Hindlimb muscle (tissue), 1 donor: Measurements from ENCODE around the gene ESYT2. TPM values are rescaled to one million over a fixed set of nuclear protein-coding genes. Genes with fewer than 3 reads are reported as not detected.

Experiments
- DNase-seq: peaks from one replicate; pipeline ENCODE4 v3.0.0-alpha.2; 2013
- polyA plus RNA-seq: library from polyadenylated mRNA; unstranded; fragments of 120-200 nt; gene quantifications from one replicate; pipeline ENCODE4 v1.2.1, GENCODE V29; 2013; ENCODE audit not compliant: insufficient read length

The ESYT2 gene
- polyA plus RNA-seq, 1 donor, result 31.7 TPM

DNA sequence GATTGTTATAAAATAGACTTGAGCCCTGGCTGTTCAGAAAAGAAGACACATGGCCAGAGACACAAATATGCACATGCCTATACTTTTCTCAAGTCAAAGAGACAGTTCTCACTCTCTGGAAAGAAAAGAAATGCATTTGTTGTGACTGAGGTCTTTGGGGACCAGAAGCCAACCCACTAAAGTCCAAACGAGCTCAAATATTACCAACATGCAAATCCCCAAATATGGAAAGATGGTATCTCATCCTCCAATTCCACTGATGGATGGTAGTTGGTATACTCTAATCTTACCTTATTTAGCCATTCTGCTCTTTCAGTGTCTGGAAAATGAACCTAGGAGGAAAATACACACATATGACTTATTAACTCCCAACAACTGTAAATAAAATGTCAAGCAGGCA, 30.6 kb downstream of the ESYT2 start:
- no peak for DNase-seq

DNA sequence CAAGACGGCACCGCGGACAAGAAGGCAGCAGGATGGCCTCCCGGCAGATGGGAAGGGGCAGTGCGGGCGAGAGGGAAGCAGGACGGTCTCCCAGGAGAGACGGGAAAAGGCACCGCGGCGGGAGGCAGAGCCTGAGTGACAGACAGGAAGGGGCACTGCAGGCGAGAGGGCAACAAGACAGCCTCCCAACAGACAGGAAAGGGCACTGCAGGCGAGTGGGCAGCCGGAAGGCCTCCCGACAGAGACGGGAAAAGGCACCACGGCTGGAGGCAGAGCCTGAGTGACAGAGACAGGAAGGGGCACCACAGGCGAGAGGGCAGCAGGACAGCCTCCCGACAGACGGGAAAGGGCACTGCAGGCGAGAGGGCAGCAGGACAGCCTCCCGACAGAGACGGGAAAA, 32.6 kb downstream of the ESYT2 start:
- DNase-seq, result no peak

DNA sequence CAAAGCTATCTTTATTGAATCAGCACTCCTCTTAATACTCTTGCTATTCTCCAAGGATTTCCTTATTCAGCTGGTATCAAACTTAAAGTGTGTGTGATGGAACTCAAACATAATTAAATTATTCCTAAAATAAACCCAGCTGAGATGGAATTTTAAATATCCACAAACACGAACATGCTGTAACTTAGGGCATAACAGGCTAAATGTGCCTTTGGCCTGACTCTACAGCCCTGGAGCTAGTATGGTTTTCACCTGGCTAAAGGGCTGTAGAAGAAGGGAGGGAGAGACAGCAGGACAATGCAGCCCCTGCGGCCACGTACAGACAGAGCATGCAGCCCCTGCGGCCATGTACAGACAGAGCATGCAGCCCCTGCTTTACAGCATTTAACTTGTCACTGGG, 34.0 kb downstream of the ESYT2 start:
- no peak for DNase-seq

DNA sequence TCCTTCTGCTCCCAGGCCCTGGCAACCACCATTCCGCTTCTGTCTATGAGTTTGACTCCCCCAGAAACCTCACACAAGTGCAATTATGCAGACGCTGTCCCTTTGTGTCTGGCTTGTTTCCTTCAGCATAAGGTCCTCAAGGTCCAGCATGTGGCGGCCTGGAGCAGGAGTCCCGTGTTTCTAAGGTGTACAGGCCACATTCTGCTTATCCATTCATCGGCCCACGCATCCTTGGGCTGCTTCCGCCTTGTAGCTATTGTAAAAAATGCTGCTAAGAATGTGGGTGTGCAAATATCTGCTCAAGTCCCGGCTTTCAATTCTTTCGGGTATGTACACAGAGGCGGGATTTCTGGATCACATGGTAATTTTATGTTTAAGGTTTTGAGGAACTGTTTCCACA, 38.2 kb downstream of the ESYT2 start:
- no peak for DNase-seq

DNA sequence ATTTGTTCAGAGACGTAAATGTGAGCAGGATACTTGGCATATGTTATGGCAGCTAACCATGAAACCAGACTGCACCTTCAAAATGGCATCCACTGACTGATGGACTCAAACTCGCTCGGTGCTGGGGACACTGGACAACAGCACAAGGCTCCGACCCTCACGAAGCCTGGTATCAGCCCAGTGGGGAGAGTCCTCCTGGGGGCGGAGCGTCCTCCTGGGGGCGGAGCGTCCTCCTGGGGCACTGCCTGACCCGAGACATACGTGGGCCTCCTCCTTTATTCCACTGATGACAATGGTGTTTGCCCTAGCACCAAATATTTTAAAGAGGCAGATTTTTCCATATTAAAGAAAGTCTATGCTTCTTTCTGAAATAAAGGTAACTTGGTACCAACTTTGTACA, 39.5 kb downstream of the ESYT2 start:
- no peak for DNase-seq

DNA sequence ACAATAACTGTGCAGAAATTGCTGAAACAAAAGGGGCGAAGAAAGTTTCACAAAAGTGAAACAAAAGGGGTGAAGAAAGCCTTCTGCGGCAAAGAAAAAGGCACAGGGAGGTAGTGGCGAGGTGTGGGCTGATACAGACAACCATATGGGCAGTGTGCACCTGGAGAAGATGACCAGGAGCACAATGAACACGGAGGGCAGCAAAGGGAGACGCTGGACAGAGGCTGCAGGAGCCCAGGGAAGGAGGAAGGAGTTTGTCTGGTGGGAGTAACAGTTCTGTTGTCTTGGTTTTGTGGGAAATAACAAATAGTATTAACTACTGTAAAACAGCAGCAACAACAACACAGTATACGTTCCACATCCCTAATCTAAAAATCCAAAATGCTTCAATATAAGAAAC, 42.4 kb downstream of the ESYT2 start:
- DNase-seq, result no peak

DNA sequence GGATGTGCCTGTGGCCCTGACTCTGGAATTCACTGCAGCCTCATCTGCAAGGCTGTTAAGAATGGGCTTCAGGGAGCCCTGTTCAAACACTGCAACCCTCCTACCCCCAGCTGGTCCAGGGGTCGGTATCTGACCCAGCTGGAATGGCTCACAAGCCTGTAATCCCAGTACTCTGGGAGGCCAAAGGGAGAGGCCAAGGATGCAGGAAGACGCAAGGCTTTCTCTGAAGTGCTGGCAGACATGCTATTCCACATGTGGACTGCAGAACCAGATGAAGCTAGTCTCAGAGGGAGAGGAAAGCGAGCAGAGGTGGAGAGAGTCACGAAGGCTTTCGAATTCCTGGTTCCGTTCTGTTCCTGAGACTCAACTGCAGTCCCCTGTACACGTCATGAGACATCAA, 45.0 kb downstream of the ESYT2 start:
- DNase-seq, result peak; percentile 45

DNA sequence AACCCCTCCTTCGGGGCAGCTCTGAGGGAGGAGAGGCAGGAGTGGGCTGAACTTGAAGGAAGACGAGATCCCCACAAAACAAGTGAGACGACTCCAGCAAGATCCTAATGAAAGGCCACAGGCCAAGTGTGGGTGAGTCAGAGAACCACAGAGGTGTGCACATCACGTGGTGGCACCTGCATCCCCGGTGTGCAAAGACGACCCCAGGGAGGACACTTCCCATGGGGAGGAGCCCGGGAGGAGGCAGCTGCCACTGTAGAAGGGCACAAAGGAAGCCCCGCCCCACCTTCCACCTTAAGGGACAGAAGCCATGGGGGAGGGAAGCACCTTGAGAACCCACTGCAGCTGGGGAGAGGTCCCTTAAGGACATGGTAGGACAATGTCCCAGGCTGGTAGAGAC, 45.7 kb downstream of the ESYT2 start:
- no peak for DNase-seq

DNA sequence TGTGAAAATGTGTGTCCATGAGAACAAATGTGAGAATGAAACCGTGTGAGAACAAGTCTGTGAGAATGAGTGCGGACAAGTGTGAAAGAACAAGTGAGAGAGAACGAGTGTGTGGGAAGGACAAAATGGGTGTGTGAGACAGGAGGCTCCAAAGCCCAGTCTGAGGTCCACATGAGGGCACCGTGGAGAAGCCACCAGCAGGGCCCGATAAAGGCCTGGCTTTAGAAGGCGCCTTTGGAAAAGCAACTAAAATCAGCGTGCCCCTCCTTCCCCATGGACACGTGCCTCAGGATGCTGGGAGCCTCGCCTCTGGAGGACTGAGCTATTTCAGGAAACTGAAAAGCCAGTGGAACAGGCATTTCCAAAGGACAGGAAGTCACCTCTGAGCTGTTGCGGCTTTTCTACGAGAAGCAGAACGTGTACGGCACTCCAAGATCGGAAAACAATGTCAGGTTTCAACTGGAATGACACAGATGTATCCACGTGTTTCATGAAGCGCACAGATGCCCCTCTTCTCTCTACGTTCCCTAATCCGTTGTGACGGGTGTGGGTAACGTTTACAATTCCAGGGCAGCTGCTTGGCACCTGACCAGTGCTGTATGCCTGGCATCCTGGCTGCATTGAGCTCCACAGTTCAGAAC, 46.4 kb downstream of the ESYT2 start:
- DNase-seq, result peak; percentile 32

DNA sequence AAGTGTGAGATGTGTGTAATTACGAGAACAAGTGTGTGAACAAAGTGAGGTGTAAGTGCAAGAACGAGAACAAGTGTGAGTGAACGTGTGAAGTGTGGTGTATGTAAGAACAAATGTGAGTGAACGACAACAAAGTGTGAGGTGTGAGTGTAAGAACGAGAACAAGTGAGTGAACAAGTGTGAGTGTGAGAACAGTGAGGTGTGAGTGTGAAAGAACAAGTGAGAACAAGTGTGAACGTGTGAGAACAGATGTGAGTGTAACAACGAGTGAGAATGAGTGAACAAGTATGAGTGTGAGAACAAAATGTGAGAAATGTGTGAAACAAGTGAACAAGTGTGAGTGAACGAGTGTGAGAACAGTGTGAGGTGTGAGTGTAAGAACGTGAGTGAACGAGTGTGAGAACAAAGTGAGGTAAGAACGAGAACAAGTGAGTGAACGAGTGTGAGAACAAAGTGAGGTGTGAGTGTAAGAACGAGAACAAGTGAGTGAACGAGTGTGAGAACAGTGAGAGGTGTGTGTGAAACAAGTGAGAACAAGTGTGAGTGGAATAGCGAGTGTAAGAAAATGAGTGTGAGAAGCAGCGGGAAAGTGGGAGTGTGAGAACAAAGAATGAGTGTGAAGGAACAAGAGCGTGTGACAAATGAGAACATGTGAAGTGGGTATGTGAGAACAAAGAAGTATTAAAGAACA, 47.2 kb downstream of the ESYT2 start:
- no peak for DNase-seq

DNA sequence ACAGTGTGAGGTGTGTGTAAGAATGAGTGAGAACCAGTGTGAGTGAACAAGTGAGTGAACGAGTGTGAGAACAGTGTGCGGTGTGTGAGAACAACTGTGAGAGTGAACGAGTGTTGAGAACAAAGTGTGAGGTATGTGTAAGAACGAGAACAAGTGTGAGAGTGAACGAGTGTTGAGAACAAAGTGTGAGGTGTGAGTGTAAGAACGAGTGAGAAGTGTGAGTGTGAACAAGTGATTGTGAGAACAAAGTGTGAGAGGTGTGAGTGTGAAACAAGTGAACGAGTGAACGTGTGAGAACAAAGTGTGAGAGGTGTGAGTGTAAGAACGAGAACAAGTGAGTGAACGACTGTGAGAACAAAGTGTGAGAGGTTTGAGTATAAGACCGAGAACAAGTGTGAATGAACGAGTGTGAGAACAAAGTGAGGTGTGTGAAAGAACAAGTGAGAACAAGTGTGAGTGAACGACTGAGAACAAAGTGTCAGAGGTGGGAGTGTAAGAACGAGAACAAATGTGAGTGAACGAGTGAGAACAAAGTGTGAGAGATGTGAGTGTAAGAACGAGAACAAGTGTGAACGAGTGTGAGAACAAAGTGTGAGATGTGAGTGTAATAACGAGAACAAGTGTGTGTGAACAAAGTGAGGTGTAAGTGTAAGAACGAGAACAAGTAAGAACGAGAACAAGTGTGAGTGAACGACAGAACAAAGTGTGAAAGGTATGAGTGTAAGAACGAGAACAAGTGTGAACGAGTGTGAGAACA, 47.9 kb downstream of the ESYT2 start:
- DNase-seq, result no peak

DNA sequence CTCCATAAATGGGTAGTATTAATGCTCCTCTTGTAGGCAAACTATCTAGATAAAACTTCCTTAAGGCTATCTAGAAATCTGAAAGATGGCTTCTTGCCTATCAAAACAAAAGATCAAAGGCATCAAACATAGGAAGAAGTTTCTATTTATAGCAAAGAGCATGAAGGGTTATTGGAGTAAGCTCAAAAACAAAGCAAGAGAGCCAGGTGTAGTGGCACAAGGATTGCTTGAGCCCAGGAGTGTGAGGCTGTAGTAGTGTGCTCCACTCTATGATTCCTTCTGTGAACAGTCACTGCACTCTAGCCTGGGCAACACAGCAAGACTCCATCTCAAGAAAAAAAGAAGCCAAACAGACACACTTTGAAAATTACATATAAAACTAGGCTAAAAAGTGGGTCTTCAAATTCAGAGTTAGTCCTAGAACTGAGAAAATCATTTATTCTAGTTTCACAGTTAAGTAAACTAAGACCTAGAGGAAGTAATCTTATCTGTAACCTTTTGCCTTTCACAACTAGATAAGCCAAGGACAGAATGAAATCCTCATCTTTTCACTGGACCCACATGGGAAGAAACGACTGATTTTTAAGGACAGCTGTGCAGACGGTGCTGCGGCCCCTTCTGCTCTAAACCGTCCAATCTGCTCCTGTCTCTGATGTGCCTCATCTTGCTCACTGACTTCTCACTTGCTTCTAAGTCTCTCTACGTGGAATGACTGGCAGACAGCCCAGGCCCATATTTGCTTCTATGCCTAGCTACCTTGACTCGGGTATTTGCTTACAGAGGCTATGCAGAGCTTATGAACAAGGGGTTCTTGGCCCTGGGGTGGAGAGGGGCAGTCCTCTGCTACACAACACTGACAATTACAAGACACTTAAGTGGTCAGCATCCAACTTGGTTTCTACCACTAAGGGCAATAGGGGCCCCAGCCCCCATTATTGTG, 50.0 kb downstream of the ESYT2 start:
- no peak for DNase-seq

DNA sequence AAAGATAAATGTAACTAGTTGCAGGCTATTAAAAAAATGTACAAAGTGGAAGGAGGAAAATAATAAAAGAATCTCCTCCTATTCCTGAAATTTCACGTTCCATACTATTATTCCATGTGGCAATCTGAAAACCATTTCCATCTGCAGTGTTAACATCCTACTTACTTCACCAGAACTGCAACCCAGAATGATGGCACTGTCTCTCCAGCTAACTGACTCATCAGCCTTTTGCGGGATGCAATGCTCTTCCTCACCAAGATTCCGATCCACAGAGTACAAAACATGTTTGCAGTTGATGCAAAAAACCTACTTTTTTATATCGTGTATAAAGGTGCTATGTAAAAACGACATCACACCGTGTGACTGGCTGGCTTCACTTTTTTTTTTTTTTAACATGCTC, 50.8 kb downstream of the ESYT2 start:
- no peak for DNase-seq

DNA sequence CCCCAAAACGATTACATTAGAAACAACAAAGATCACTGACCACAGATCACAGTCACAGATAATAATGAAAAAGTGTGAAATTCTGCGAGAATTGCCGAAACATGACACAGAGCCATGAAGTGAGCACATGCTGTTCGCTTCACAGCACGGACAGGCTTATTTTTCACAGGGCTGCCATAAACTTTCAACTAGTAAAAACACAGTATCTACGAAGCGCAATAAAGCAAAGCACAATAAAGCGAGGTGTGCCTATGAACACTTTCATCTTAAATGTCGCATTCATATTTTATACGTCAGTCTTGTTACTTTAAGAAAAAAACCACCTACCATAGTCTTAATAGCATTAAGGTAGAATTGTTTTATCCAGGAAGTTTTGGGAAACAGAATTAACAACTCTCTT, 51.5 kb downstream of the ESYT2 start:
- DNase-seq, result no peak

DNA sequence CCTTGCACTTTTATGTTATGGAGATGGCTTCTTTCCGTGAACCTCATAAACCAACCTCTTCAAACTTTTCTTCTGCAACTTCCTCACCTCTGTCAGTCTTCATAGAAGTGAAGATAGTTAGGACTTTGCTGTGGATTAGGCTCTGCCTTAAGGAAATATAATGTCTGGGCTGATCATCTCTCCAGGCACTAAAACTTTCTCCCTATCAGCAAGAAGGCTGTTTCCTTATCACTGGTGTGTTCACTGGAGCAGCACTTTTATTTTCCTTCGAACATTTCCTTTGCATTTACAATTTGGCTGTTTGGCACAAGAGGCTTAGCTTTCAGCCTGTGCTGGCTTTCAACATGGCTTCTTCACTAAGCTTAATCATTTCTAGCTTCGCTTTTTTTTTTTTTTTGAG, 52.8 kb downstream of the ESYT2 start:
- no peak for DNase-seq

DNA sequence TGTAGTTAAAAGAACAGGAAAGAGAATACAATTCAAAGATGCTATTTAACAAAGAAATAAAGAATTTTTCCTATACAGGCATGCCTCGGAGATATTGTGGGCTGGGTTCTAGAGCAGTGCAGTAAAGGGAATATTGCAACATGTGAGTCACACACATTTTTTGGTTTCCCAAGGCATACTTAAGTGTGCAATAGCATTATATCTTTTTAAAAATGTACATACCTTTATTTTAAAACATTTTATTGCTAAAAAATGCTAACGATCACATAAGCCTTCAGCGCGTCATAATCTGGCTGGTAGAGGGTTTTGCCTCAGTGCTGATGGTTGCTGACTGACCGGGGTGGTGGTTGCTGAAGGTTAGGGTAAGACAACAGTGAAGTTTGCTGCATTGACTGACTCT, 54.4 kb downstream of the ESYT2 start:
- no peak for DNase-seq

DNA sequence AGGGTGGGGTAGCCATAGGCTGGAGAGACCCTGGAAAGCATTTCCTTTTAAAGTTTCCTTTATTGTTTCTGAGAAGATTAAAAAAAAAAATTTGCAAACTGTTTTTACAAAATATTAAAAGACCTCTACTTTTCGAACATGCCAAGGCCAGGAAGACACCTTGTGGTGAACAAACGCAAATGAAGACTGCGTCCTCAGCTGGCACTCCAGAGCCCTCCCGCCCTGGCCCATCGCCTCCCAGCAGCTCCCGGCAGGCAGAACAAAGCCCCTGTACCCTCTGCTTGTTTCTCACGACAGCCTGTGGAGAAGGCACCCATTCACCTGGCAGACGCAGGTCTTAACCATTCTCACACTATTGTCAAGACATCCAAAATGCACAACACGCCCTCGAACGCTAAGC, 56.4 kb downstream of the ESYT2 start:
- DNase-seq, result no peak

DNA sequence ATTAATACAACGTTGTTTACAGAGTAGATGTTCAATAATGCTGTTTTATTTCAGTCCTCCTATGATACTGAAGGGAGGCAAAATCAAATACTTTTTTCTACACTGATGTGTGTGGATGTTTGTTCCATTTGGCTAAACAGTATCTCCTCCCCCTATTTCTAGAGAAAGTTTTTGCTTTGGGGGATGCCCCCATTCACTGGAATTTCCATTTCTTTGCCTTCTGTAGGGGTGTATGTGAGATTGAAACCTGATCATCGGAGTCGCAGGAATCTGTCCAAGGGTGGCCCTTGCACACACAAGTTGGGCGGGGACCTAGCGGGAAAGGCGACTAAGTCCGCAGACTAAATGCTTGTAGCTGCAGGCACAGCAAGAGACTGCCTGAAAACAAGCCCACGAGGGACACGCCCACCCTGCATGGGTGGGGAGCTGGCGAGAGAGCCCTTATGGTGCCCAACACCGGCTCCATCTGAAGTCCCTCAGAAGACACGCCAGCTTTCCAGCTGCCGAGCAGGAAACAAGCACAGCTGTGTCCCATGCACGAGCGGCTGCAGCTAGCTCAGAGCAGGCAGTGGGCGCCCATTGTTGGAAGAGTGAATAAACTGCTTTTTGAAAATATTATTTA, 58.0 kb downstream of the ESYT2 start:
- peak; percentile 45 for DNase-seq

DNA sequence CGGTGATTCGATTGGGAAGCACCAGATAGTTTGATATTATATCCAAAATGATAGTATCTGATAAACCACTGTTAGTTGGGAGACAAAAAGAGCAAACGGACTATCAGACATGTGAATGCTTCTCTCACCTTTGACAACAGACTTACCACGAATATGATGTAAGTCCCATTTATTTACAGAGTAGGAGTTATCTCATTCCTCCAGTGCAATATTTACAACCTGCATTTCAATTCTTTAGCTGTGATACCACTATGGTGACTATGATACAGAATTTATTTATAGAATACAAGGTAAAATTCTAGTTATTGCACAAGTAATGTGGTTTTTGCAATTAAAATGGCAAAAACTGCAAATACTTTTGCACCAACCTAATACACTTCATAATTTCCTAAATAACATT, 61.6 kb downstream of the ESYT2 start:
- no peak for DNase-seq

DNA sequence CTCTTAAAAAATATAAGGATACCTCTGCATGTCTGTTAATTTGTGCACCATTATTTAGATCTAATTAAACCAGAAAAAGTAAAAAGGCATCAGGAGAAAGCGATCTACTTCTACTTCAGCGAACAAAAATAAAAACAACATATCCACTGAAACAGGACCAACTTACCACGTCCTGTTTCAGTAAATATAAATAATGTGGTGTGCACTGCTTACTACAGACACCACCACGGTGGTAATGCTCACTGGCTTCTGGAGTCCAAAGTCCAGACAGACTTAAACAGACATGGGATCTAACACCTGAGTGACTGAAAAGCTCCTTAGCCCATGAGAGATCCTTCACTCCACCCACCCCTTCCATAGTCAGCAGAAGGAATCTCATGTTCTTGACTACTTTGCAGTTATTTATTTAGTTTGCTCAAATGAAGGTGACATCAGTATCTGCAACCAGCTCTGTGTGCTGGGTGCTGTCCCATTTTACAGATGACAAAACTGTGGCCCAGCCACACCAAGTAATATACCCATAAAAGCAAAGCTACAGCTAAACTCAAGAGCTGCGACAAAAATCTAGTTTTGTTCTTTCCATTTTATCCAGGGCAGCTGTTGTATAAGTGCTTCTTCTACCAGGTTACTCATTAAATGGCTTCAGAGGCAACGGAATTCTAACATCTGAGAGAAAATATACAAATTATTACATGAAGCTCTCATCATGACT, 62.6 kb downstream of the ESYT2 start:
- DNase-seq, result no peak

DNA sequence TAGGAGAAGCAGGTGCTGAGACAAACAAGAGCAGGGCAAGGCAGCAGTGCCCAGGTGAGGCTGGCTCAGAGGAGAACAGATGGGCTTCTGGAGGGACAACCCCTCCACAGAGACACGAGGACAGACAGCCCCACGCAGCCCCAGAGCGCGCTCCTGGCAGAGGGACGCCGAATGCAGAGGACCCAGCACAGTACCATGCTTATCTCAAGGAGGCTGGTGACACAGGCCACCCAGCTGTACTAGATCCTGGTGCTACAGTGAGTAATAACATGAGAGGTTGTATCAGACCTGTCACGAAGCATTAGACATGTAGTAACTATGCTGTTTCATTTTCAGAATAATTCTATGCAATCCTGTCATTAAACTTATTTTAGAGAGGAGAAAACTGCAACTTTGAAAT, 64.3 kb downstream of the ESYT2 start:
- no peak for DNase-seq
